ENCODE results near the gene TDRD7.

TDRD7 gene

DNA sequence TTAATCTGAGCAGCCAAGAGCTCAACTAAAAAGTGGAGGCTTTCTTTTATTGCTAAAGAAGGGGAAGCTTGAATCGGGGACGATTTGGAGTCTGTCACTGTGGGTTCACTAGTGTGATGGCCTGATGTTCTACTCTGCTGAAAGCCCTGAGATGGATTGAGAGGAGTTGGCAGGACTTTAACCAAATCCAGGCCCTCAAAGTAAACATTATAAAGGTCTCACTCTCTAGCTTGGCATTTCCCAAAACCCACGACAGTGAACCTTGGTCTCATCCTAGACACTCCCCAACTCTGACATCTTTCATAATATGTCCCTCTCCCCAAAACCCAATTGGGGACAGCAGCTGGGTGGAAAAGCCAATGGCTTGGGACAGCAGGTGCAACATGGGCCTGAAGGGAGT lies 122.3 kb downstream of the TDRD7 start:
- no peak for DNase-seq

DNA sequence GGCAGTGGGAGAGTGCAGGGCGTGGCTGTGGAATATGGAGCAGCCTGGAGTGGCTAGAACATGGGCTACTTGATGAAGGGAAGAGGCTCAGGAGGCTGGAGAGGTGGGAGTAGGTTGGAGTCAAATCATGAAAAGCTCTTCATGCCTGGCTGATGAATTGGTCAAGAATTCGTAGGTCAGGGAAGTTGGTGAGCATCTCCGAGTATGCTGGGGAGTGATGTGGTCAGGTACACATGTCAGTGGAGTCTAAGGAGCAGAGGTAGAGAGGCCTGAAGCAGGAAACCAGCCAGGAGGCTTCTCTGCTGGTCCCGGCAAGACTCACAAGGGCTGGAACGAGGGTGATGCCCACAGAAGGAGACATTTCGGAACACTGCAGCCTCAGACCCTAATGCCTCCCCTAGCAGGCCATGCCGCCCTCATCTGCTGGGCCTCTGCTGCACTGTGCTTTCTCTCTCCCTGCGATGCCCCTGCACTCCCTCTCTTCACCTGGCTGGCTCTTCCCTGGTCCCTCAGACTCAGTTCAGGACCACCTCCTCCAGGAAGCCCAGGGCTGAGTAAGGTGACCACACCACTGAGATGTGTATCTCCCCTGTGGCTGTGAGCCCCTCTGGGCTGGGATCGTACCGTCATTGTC lies 123.2 kb downstream of the TDRD7 start:
- DNase-seq = no peak

GRCh38 chr9:97535771-97536170 lies 123.9 kb downstream of the TDRD7 start:
- no peak for DNase-seq

DNA sequence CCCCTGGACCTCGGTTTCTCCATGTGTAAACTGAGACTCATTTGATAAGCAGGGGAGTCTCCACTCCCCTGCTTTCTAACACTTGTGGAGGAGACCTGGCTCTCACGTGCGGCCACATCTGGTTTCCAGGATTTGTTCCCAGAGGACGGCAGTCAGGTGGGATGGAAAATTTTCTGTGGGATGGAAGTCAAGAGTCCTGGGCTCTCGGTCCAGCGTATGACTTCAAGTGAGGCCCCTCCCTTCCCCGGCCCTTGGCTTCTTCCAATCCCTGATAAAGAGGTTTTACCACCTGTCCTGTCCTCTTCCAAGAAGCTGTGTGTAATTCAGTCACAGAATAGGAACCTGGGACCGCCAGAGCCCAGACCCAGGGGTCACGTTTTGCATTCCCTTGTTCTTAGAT lies 124.6 kb downstream of the TDRD7 start:
- no peak for DNase-seq

- DNase-seq = no peak
Observed at GRCh38 chr9:97543561-97543960, 131.7 kb downstream of the TDRD7 start.

GRCh38 chr9:97545486-97545885 lies 133.6 kb downstream of the TDRD7 start:
- no peak for DNase-seq
